ENCODE results near the gene UNKL.

Gene UNKL

GRCh38 chr16:1315081-1316032 lies 99.1 kb downstream of the UNKL start:
- H3K4me3 ChIP-seq (replicated peaks; ENCODE audit: low read depth, low read length), result no peak overlapping the region
- no peak for TF ChIP-seq CTCF (IDR thresholded peaks at IDR 0.05; ENCODE audit: low read length, missing control alignments)
- DNase-seq (ENCODE audit: low read depth), result no peak

GRCh38 chr16:1314399-1315068 lies 100.0 kb downstream of the UNKL start:
- no peak for DNase-seq (ENCODE audit: low read depth)
- TF ChIP-seq CTCF (IDR thresholded peaks at IDR 0.05; ENCODE audit: low read length, missing control alignments), result no peak
- H3K4me3 ChIP-seq (replicated peaks; ENCODE audit: low read depth, low read length), result no peak overlapping the region

GRCh38 chr16:1313721-1314369 lies 100.7 kb downstream of the UNKL start:
- DNase-seq (ENCODE audit: low read depth), result no peak
- TF ChIP-seq CTCF (IDR thresholded peaks at IDR 0.05; ENCODE audit: low read length, missing control alignments), result no peak

More at GRCh38 chr16:1313721-1314369, 100.7 kb downstream of the UNKL start:
- H3K4me3 ChIP-seq (replicated peaks; ENCODE audit: low read depth, low read length), result no peak overlapping the region
